ENCODE results near the gene KRT86.

DNA sequence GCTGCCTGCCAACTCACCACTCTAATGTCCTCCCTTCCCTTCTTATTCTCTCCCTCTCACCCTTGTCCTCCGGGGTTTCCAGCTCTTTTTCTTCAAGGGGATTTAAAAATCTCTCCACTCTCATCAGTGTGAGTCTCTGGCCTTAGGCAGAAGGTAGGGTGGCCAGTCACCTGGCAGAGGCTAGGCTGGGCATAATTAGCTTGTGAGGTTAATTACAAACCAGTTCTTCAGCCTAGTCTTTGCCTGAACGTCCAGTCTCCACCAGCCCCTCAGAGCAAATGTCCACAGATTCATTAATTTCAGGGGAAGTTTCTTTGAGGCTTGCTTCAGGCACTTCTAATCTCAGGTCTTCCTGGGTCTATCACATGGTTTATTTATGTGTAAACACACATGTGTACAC lies 34.7 kb upstream of the KRT86 start:
- no peak for TF ChIP-seq POLR2AphosphoS5 (IDR thresholded peaks at IDR 0.05)
- TF ChIP-seq, protein P1, sequence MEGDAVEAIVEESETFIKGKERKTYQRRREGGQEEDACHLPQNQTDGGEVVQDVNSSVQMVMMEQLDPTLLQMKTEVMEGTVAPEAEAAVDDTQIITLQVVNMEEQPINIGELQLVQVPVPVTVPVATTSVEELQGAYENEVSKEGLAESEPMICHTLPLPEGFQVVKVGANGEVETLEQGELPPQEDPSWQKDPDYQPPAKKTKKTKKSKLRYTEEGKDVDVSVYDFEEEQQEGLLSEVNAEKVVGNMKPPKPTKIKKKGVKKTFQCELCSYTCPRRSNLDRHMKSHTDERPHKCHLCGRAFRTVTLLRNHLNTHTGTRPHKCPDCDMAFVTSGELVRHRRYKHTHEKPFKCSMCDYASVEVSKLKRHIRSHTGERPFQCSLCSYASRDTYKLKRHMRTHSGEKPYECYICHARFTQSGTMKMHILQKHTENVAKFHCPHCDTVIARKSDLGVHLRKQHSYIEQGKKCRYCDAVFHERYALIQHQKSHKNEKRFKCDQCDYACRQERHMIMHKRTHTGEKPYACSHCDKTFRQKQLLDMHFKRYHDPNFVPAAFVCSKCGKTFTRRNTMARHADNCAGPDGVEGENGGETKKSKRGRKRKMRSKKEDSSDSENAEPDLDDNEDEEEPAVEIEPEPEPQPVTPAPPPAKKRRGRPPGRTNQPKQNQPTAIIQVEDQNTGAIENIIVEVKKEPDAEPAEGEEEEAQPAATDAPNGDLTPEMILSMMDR (IDR thresholded peaks at IDR 0.05), result no peak
- no peak for TF ChIP-seq POLR2A (IDR thresholded peaks at IDR 0.05)
- TF ChIP-seq EP300 (IDR thresholded peaks at IDR 0.05; ENCODE audit: low read depth), result no peak

Data from transverse colon (tissue), 4 donors.